ENCODE data around the gene AATK.

DNA sequence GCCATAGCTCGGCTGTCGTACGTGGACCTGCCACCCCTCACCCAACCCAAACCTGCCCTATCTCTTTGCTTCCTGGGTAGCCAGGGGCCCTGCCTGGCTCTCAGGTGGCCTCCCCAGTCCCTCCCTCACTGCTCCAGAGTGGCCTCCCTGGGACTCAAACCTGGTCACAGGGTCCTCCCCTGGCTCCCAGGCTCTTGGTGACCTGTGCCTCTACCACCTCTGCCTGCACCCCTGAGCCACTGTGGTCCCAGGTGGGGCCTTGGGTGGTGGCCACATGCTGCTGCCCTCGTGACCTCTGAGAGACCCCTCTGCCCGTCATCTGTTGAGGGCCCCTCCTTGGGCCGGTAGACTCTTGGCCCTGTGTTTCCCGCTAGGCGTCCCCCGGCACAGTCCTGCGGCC is 65.4 kb downstream of the AATK start:
- TF ChIP-seq, protein P1, sequence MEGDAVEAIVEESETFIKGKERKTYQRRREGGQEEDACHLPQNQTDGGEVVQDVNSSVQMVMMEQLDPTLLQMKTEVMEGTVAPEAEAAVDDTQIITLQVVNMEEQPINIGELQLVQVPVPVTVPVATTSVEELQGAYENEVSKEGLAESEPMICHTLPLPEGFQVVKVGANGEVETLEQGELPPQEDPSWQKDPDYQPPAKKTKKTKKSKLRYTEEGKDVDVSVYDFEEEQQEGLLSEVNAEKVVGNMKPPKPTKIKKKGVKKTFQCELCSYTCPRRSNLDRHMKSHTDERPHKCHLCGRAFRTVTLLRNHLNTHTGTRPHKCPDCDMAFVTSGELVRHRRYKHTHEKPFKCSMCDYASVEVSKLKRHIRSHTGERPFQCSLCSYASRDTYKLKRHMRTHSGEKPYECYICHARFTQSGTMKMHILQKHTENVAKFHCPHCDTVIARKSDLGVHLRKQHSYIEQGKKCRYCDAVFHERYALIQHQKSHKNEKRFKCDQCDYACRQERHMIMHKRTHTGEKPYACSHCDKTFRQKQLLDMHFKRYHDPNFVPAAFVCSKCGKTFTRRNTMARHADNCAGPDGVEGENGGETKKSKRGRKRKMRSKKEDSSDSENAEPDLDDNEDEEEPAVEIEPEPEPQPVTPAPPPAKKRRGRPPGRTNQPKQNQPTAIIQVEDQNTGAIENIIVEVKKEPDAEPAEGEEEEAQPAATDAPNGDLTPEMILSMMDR (IDR thresholded peaks at IDR 0.05; ENCODE audit: extremely low read depth in 1 of 2, insufficient read depth in 1 of 2, low read depth in 1 of 2, low read length in 2 of 2): no peak
- TF ChIP-seq, protein P2, sequence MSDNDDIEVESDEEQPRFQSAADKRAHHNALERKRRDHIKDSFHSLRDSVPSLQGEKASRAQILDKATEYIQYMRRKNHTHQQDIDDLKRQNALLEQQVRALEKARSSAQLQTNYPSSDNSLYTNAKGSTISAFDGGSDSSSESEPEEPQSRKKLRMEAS (IDR thresholded peaks at IDR 0.05; ENCODE audit: insufficient read depth, insufficient read length): no peak
- no peak for TF ChIP-seq POLR2A (IDR thresholded peaks at IDR 0.05; ENCODE audit: low read depth, low read length)
- no peak for TF ChIP-seq EZH2 (IDR thresholded peaks at IDR 0.05; ENCODE audit: borderline replicate concordance, low read depth, low read length, severe bottlenecking)
- TF ChIP-seq POLR2AphosphoS5 (IDR thresholded peaks at IDR 0.05; ENCODE audit: insufficient read depth, low read depth, low read length): no peak
- no peak for TF ChIP-seq MYC (IDR thresholded peaks at IDR 0.05; ENCODE audit: low read depth, low read length)
- no peak for TF ChIP-seq GATA2 (IDR thresholded peaks at IDR 0.05; ENCODE audit: insufficient read depth, insufficient read length, low read depth, low read length)

Measured in endothelial cell of umbilical vein (primary cell).